Activated CD4-positive, CD25-positive, alpha-beta regulatory T cell treated with anti-CD3 and anti-CD28 coated beads, Interleukin-2, amount 50 U/mL, for 24 hours (primary cell): Measurements from ENCODE around the gene ADAM12.
"Not testable (repeated sequence)": the region's sequence is repeated elsewhere in the genome, so short reads cannot be mapped to it uniquely, and the experiment has no call there.

Experiments used
- ATAC-seq, 2 donors: fragments of 150-1000 bp; cut with Tn5 transposase; one replicate each; pipeline ENCODE4 v1.10.0; 2021; ENCODE audit warnings: mild to moderate bottlenecking in 1 of 2, moderate library complexity in 1 of 2

Gene ADAM12

DNA sequence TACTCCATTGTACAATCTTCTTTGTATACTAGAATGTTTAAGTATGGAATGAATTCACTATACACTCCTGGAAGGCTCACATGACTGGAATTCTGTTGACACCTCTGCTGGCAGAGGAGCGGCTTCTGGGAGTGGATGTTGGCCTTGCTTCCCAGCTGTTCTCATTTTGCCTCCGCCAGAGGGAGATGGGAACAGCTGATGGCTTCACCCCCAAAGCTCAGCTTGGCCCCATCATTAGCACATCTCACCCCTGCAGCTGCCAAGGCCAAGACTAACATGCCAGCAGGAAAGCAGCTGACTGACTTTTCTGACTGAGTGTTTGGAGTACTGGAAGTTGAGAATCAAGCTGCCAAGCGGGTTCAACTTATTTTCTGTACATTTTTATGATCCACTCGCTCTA, 15.1 kb downstream of the ADAM12 start:
- ATAC-seq: no peak

- no peak for ATAC-seq
Measured at GRCh38 chr10:126372396-126372795, 15.9 kb downstream of the ADAM12 start.

- no peak for ATAC-seq
Measured at GRCh38 chr10:126369125-126369710, 19.1 kb downstream of the ADAM12 start.

DNA sequence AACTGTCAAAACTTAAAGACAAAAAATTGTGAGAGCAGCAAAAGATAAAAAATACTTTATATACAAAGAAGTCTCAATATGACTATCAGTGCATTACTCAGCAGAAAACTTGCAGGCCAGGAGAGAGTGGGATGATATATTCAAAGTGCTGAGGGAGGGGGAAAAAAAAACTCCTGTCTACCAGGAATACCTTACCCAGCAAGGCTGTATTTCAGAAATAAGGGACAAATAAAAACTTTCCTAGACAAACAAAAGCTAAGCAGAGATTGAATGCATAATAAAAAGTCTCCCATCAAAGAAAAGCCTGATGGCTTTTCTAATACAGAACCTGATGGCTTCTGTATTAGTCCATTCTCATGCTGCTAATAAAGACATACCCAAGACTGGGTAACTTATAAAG, 31.1 kb downstream of the ADAM12 start:
- ATAC-seq: no peak

GRCh38 chr10:126353666-126354065, 34.6 kb downstream of the ADAM12 start:
- no peak for ATAC-seq

GRCh38 chr10:126352453-126352852, 35.8 kb downstream of the ADAM12 start:
- ATAC-seq: no peak

- ATAC-seq: no peak
Measured at GRCh38 chr10:126351021-126351420, 37.3 kb downstream of the ADAM12 start.

DNA sequence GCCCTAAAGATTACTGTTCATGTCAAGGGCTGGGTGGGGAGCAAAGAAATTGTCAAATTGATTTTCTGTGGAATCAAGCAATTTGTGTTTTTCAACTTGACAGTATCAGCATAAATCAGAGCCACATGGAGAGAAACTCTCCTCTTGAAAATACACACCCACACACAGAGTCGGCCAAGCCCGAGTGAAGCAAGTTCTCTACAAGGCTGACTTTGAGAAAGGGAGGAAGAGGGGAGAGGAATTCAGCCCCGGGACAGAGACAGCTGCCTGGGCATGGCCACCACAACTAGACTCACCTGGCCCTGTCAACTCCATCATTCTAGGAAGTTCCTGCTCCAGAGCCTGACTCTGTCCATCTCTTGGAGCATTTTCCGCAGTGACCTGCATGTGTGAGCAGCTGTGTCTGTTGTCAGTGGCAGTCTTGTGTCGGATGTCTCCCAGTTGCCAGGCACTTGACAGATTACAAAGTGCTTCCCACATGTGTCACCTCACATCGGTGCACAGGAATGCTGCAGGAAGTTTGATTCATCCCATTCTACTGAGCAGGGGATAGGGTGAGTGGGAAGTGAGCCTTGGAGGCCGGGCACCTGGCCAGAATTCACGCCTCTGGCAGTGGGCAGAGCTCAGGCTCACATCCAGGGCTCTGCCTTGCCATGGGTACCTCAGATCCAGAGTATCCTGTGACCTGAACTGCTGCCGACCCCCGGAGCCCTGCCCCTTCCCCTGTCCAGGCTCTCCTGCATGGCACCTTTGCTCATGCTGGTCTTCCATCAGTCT, 37.9 kb downstream of the ADAM12 start:
- no peak for ATAC-seq

DNA sequence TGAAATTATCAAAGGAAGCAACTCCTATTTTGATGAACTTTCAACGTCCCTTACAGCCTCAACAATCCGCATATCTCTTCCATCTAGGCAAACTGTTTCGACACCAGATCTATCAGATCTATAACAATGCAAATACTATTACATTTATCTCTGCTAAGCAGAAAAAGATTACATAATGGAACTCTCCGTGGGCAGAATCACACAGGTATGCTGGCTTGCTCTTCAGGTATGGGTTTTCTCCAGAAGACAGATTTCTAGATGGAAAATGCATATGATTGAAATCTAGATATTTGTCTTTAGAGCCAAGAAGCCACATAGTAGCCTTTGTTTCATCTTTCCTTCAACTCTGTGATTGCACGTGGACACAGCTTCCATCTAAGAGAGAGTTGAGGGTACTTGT, 38.6 kb downstream of the ADAM12 start:
- no peak for ATAC-seq

GRCh38 chr10:126349101-126349500, 39.2 kb downstream of the ADAM12 start:
- ATAC-seq: no peak

GRCh38 chr10:126343496-126343895, 44.8 kb downstream of the ADAM12 start:
- ATAC-seq: not testable (repeated sequence)

GRCh38 chr10:126342680-126343079, 45.6 kb downstream of the ADAM12 start:
- no peak for ATAC-seq

- no peak for ATAC-seq
Measured at GRCh38 chr10:126341491-126341890, 46.8 kb downstream of the ADAM12 start.

- ATAC-seq: no peak
Measured at GRCh38 chr10:126337251-126337810, 50.9 kb downstream of the ADAM12 start.

DNA sequence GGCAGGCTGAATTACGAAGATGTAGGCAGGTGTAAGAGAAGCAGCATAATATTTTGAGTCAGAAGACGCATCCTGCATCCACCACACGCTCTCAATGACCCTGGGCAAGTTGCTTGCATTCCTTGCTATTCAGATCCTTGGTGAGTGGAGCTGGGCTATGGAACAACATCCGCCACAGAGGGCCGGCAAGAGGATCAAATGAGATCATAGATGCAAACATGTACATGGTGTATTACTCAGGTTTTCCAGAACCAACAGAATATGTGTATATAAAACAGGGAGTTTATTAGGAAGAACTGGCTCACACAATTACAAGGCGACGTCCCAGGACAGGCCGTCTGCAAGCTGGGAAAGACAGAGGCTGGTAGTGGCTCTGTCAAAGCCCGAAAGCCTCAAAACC, 51.5 kb downstream of the ADAM12 start:
- no peak for ATAC-seq

- no peak for ATAC-seq
Measured at GRCh38 chr10:126334272-126334671, 54.0 kb downstream of the ADAM12 start.

DNA sequence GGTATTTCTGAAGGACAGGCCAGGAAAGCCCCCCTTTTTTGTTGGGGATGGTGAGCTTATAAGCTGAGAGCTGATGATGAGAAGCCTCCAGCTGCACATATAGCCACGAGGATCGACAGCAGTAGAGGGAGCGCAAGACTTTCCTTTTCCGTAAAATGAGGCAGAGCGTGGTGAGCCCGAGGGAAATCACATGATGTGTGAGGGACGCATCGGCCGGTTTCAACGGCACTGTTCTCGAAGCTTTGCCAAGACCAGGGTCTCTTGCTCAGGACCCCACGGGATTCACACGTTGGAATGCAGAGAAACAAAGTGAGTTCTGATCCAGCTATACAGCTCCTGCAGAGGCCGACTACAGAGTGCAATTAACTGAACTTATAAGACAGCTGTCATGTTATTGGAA, 55.7 kb downstream of the ADAM12 start:
- no peak for ATAC-seq

DNA sequence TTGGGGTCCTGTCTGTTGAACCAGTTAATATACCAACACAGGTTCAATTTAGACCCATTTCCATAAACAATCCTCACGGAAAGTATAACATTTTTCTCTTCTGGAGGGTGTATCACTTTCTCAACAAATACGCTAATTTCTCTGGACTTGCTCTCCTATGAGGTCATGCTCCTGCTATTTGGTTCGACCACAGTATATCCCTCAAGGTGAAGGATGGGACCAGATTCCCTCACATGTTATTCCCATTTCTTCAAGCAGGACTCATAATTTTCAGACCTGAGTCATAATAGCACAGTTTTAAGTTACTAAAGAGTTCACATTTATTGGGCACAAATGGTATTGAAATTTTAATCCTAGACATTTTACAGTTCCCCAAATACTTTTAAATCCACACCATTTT, 57.2 kb downstream of the ADAM12 start:
- ATAC-seq: no peak

GRCh38 chr10:126324826-126325225, 63.5 kb downstream of the ADAM12 start:
- no peak for ATAC-seq

DNA sequence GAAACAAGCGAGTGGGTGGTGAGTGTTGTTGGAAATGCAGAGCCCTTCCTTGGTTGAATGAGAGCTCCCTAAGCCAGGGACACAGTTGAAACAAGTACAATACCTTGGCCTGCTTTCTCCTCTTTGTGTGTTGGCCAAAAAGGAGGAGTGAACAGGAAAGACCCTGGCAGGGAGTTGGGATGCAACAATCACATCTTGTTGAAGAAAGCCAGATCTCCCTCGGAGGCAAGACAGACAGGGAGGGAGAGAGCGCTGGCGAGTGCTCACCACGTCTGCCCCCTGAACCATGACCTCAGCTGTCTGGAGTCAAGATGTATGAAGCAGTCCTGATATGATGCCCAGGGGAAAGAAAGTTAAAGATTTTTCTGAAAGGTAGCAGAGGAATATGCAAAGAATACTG, 66.8 kb downstream of the ADAM12 start:
- ATAC-seq: no peak

DNA sequence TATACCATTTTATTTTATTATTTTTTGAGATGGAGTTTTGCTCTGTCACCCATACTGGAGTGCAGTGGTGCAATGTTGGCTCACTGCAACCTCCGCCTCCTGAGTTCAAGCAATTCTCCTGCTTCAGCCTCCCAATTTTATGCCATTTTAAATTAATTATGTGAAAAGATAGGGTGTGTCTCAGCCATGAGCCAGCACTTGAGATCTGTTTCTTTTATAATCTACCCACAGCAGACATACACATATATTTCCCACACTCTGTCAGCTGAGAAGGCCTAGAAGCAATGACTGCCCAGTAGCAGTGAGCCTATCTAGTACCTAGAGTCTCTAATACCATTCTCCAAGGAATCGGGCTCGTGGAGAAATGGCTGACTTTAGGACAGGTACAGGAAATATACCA, 70.5 kb downstream of the ADAM12 start:
- no peak for ATAC-seq

- ATAC-seq: no peak
Measured at GRCh38 chr10:126315494-126316177, 72.6 kb downstream of the ADAM12 start.

DNA sequence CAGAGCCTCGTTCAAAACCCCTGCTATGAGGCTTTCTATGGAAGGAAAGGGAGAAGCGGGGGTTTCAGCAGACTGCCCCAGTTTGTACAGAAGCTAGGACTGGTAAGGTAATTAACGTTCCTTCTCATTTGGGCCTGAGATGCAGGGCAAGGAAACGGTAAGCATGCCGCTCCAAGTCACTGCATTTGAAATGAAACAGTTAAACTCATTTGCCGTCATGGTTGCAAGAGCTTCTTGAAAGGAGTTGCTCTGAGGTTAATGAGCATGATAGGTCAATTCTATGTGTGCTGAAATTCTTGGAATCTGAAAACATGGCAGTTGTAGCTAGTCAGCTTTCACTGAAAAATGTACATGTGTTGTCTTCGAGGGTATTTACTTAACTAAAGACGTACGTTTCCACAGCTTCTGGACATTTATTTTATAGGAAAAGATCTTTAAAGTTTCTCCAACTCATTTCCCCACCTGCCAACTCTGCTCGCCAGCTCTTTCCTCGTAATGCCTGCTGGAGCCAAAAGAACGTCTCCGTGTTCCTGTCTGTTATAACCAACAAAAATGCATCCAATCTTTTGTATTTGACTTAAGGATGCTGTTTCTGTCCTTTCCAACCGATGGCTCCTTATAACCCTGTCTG, 73.3 kb downstream of the ADAM12 start:
- no peak for ATAC-seq
